ENCODE results near the gene SLC16A9.
A peak's percentile ranks its signal among the peaks of the same experiment; 100 is the strongest.

SLC16A9 gene

DNA sequence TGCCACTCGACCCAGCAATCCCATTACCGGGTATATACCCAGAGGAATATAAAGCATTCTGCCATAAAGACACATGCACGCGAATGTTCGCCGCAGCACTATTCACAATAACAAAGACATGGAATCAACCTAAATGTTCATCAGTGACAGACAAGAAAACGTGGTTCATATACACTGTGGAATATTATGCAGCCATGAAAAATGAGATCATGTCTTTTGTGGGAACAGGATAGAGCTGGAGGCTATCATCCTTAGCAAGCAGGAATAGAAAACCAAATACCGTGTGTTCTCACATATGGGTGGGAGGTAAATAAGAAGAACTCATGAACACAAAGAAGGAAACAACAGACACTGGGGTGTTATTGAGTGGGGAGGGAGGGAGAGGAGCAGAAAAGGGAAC lies 84.7 kb downstream of the SLC16A9 start:
- Histone ChIP-seq H3K27ac (ENCODE audit: extremely low read depth, low read depth, low read length) (no peak overlapping the region), H3K4me3 (ENCODE audit: low read depth, low read length) (no peak overlapping the region), H3K36me3 (ENCODE audit: control insufficient read depth in 2 of 2, insufficient read depth in 1 of 2, low read length in 2 of 2) (no peaks in the 10 kb centered on the region), H3K4me1 (ENCODE audit: control insufficient read depth, insufficient read depth, low read length) (no peaks in the 10 kb centered on the region), H3K9me3 (ENCODE audit: control insufficient read depth, insufficient read depth, low read depth, low read length) (no peaks in the 10 kb centered on the region)
- TF ChIP-seq MYNN (tag by site-specific recombination; IDR thresholded peaks at IDR 0.05; ENCODE audit: borderline replicate concordance) (no peak), ZNF292 (tag by site-specific recombination; IDR thresholded peaks at IDR 0.05; ENCODE audit: borderline replicate concordance, low read depth) (no peak), ZNF629 (tag by site-specific recombination; IDR thresholded peaks at IDR 0.05) (no peak), ZNF146 (tag by site-specific recombination; IDR thresholded peaks at IDR 0.05) (peak; percentile 95), ZIC2 (tag by site-specific recombination; IDR thresholded peaks at IDR 0.05) (no peak), EGR2 (tag by site-specific recombination; IDR thresholded peaks at IDR 0.05; ENCODE audit: low read depth) (no peak), RBAK (tag by site-specific recombination; IDR thresholded peaks at IDR 0.05) (no peak), ZNF837 (tag by site-specific recombination; IDR thresholded peaks at IDR 0.05) (no peak), ZNF768 (tag by site-specific recombination; IDR thresholded peaks at IDR 0.05) (no peak), ZNF202 (tag by site-specific recombination; IDR thresholded peaks at IDR 0.05; ENCODE audit: borderline replicate concordance) (no peak), ZNF747 (tag by site-specific recombination; IDR thresholded peaks at IDR 0.05) (no peak), ZFP69B (tag by site-specific recombination; IDR thresholded peaks at IDR 0.05) (no peak), SALL2 (tag by site-specific recombination; IDR thresholded peaks at IDR 0.05; ENCODE audit: borderline replicate concordance) (no peak)
- TF ChIP-seq, protein P1, sequence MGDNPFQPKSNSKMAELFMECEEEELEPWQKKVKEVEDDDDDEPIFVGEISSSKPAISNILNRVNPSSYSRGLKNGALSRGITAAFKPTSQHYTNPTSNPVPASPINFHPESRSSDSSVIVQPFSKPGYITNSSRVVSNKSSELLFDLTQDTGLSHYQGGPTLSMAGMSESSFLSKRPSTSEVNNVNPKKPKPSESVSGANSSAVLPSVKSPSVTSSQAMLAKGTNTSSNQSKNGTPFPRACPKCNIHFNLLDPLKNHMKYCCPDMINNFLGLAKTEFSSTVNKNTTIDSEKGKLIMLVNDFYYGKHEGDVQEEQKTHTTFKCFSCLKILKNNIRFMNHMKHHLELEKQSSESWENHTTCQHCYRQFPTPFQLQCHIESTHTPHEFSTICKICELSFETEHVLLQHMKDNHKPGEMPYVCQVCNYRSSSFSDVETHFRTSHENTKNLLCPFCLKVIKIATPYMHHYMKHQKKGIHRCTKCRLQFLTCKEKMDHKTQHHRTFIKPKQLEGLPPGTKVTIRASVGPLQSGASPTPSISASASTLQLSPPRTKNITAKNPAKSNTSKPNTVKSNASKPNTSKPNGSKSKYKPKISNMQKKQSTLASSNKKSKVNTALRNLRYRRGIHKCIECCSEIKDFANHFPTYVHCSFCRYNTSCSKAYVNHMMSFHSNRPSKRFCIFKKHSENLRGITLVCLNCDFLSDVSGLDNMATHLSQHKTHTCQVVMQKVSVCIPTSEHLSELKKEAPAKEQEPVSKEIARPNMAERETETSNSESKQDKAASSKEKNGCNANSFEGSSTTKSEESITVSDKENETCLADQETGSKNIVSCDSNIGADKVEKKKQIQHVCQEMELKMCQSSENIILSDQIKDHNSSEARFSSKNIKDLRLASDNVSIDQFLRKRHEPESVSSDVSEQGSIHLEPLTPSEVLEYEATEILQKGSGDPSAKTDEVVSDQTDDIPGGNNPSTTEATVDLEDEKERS (tag by site-specific recombination; IDR thresholded peaks at IDR 0.05): 0 out of 2 replicates have a peak, but pooled peaks have one; percentile 66
- POLR2A ChIA-PET: no interaction called here
- CTCF ChIA-PET: interaction anchor here (0.6 to 3.3 kb wide), 22 partner anchors 7 to 796 kb away, joined by 3 to 31 read pairs (median 4); no protein-coding TSS in a partner anchor

GRCh38 chr10:59624136-59624535 lies 85.5 kb downstream of the SLC16A9 start:
- no peaks in the 10 kb centered on the region for H3K4me1 ChIP-seq (ENCODE audit: control insufficient read depth, insufficient read depth, low read length)
- ChIA-PET CTCF (interaction anchor here (0.8 to 3.3 kb wide), 10 partner anchors 9 to 585 kb away, joined by 3 to 31 read pairs (median 4); no protein-coding TSS in a partner anchor), POLR2A (no interaction called here)
- H3K4me3 ChIP-seq (ENCODE audit: low read depth, low read length): no peak overlapping the region
- no peak overlapping the region for H3K27ac ChIP-seq (ENCODE audit: extremely low read depth, low read depth, low read length)
- H3K9me3 ChIP-seq (ENCODE audit: control insufficient read depth, insufficient read depth, low read depth, low read length): no peaks in the 10 kb centered on the region
- H3K36me3 ChIP-seq (ENCODE audit: control insufficient read depth in 2 of 2, insufficient read depth in 1 of 2, low read length in 2 of 2): no peaks in the 10 kb centered on the region
- TF ChIP-seq, protein P2, sequence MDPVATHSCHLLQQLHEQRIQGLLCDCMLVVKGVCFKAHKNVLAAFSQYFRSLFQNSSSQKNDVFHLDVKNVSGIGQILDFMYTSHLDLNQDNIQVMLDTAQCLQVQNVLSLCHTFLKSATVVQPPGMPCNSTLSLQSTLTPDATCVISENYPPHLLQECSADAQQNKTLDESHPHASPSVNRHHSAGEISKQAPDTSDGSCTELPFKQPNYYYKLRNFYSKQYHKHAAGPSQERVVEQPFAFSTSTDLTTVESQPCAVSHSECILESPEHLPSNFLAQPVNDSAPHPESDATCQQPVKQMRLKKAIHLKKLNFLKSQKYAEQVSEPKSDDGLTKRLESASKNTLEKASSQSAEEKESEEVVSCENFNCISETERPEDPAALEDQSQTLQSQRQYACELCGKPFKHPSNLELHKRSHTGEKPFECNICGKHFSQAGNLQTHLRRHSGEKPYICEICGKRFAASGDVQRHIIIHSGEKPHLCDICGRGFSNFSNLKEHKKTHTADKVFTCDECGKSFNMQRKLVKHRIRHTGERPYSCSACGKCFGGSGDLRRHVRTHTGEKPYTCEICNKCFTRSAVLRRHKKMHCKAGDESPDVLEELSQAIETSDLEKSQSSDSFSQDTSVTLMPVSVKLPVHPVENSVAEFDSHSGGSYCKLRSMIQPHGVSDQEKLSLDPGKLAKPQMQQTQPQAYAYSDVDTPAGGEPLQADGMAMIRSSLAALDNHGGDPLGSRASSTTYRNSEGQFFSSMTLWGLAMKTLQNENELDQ (tag by site-specific recombination; IDR thresholded peaks at IDR 0.05; ENCODE audit: low read depth): no peak
- no peak for TF ChIP-seq ZBTB21 (tag by site-specific recombination; IDR thresholded peaks at IDR 0.05)
- TF ChIP-seq, protein P3, sequence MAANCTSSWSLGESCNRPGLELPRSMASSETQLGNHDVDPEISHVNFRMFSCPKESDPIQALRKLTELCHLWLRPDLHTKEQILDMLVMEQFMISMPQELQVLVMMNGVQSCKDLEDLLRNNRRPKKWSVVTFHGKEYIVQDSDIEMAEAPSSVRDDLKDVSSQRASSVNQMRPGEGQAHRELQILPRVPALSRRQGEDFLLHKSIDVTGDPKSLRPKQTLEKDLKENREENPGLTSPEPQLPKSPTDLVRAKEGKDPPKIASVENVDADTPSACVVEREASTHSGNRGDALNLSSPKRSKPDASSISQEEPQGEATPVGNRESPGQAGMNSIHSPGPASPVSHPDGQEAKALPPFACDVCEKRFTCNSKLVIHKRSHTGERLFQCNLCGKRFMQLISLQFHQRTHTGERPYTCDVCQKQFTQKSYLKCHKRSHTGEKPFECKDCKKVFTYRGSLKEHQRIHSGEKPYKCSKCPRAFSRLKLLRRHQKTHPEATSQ (tag by site-specific recombination; IDR thresholded peaks at IDR 0.05): no peak
- TF ChIP-seq, protein P4, sequence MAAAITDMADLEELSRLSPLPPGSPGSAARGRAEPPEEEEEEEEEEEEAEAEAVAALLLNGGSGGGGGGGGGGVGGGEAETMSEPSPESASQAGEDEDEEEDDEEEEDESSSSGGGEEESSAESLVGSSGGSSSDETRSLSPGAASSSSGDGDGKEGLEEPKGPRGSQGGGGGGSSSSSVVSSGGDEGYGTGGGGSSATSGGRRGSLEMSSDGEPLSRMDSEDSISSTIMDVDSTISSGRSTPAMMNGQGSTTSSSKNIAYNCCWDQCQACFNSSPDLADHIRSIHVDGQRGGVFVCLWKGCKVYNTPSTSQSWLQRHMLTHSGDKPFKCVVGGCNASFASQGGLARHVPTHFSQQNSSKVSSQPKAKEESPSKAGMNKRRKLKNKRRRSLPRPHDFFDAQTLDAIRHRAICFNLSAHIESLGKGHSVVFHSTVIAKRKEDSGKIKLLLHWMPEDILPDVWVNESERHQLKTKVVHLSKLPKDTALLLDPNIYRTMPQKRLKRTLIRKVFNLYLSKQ (tag by site-specific recombination; IDR thresholded peaks at IDR 0.05; ENCODE audit: borderline replicate concordance): no peak
- TF ChIP-seq CTCF (tag by site-specific recombination; IDR thresholded peaks at IDR 0.05): no peak
- TF ChIP-seq ZNF2 (tag by site-specific recombination; IDR thresholded peaks at IDR 0.05): no peak
- no peak for TF ChIP-seq ZNF48 (tag by site-specific recombination; IDR thresholded peaks at IDR 0.05)
- no peak for TF ChIP-seq ZBTB1 (tag by site-specific recombination; IDR thresholded peaks at IDR 0.05)
- no peak for TF ChIP-seq ZNF354C (tag by site-specific recombination; IDR thresholded peaks at IDR 0.05; ENCODE audit: borderline replicate concordance, low read depth)
- no peak for TF ChIP-seq ZNF544 (tag by site-specific recombination; IDR thresholded peaks at IDR 0.05)
- TF ChIP-seq, protein P5, sequence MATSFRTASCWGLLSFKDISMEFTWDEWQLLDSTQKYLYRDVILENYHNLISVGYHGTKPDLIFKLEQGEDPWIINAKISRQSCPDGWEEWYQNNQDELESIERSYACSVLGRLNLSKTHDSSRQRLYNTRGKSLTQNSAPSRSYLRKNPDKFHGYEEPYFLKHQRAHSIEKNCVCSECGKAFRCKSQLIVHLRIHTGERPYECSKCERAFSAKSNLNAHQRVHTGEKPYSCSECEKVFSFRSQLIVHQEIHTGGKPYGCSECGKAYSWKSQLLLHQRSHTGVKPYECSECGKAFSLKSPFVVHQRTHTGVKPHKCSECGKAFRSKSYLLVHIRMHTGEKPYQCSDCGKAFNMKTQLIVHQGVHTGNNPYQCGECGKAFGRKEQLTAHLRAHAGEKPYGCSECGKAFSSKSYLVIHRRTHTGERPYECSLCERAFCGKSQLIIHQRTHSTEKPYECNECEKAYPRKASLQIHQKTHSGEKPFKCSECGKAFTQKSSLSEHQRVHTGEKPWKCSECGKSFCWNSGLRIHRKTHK (tag by site-specific recombination; IDR thresholded peaks at IDR 0.05): no peak
